Right renal pelvis (tissue), 4 donors: ENCODE results near the gene IFI27L2. TPM values are rescaled to one million over a fixed set of nuclear protein-coding genes. Genes with fewer than 3 reads are reported as not detected.

ENCODE experiments used
- DNase-seq, 4 donors: peaks; one replicate each; pipeline ENCODE4 v3.0.0-alpha.2; 2013; ENCODE audit warnings: low read depth in 4 of 4, low spot score in 3 of 4, missing footprints in 1 of 4
- polyA plus RNA-seq, 4 donors: library from polyadenylated mRNA; unstranded; fragments of 120-200 nt; gene quantifications; one replicate each; pipeline ENCODE4 v1.2.1, GENCODE V29; 2013; ENCODE audit not compliant: insufficient read length in 4 of 4

Gene IFI27L2
- polyA plus RNA-seq, 4 donors, result 21.2 to 31.1 (median 27.2) TPM

DNA sequence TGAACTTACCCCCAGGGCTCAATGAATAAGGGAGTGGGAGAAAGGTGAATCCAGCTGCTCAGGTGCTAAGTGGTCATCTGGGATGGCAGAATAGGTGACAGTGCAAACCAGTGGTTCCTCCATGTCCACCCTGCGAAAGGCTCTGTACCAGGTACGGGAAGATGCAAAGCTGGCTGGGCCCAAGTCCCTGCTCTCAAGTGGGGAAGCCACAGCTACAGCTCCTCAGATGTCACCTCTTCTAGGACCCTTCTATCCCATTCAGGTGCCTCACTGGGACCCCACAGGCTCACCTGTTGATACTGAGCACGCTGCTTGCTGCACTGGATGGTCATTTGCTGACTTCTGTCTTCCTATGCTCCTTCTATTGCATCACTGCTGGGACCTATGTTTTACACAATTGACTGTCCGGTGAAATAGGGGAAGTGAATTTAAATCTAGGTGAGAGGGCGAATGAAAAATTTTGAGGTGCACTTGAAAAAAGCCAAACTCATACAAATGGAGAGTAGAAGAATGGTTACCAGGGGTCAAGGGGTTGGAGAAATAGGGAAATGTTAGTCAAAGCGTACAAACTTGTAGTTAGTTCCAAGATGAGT, 24.4 kb upstream of the IFI27L2 start:
- DNase-seq, result no peak

DNA sequence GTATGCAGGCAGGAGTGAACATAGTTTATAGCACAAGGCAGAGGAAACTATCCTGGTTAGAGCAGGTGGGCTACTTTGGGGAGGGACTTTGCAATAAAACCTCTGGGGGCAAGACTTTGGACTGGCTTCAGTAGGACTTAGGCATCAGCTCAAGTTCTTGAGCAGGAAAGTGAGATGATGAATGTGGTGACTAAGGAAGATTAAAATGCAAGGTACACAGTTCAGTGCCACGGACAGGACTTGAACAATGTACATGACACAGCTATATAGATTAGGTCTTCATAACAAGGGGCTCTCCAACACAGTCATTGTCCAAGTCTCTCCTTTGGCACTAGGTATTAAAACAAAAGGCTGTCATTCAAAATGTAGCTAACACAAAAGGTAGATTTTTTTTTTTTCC, 23.3 kb upstream of the IFI27L2 start:
- no peak for DNase-seq

DNA sequence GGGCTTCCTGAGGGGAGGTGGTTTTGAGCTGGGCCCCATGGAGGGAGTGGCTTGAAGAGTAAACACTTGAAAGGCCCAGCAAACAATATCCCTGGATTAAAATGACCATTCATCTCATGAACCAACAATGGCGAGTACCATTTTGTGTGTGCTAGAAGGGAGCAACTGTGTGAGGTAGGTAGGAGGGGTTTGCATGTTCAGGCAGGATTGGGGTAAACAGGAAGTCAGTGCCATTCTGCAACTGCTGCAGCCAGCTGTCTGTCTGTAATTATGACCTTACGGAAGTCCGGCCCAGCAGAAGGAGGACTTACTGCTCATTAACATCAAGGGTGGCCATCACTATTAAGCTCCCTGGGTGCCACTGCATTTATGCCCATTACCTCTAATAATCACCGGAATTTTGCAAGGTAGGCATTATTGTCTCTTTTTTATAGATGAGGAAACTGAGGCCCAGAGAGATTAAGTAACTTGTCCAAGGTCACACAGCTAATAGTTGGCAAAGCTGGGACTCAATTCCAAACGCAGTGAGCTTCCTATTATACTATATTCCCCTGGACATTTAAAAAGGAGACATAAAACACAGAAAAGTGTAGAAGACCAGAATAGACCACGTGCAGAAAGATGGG, 16.6 kb upstream of the IFI27L2 start:
- no peak for DNase-seq

DNA sequence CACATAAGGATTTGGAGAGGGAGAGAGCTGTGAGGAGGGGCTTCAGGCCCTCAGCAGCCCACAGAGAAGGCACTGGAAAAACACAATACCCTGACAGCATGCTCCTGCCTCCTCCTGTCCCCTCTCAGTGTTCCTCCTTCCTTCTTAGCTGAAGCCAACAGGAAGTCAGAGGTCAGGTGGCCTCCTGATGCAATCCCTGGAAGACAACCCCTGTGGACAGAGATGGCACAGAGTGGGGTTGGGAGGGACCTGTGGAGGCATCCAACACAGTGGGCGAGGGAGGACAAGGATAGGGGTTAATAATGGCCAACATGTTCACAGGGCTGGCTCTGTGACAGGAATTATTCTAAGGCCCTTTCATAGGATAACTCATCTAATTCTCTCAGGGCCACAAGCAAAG, 15.4 kb upstream of the IFI27L2 start:
- no peak for DNase-seq

DNA sequence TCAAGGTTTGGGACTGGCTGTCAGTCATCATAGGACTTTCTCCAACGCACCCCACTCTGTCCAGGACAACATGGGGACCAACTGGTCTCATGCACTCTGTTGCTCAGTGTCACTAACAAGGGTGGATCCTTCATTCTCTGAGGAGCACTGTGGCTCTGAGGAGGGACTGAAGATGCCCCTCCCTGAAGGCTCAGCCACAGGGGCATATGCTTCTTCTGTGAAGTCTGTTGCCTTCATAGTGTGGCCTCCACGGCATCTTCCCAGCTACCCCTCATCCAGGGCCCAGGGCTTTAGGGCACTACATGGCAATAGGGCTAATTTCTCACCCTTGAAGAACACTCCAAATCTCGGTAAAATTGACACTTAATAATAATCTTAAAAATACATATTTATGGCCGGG, 14.3 kb upstream of the IFI27L2 start:
- DNase-seq, result no peak

DNA sequence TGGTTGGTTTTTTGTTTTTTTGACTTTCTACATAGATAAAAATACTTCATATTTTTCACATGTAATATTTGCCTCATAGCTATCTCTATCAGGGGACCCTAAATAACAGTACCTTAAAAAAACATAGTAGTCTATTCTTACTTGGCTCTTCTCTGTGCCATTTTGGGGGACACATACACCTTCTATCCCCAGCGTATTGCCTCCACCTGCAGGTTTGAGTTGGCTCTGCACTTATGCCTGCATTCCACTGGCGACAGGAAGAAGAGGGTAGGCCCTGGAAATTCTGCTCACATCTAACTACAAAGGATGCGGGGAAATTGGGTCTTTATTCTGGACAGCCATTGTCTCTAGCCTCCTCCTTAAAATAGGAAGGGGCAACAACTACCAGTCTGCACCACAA, 13.8 kb upstream of the IFI27L2 start:
- DNase-seq, result no peak

DNA sequence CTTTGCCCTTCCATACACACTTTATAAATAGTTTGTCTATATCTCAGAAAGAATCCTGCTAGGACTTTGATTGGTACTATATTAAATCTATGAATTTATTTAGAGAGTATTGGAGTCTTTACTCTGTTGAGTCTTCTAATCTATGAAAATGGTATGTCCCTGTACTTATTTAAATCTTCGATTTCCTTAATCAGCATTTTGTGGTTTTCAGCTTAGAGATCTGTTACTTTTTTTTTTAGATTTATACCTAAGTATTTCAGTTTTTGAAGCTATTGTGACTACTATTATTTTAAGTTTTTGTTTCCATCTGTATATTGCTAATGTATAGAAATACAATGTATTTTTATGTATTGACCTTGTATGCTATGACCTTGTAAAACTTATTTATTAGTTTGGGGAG, 13.4 kb upstream of the IFI27L2 start:
- no peak for DNase-seq

DNA sequence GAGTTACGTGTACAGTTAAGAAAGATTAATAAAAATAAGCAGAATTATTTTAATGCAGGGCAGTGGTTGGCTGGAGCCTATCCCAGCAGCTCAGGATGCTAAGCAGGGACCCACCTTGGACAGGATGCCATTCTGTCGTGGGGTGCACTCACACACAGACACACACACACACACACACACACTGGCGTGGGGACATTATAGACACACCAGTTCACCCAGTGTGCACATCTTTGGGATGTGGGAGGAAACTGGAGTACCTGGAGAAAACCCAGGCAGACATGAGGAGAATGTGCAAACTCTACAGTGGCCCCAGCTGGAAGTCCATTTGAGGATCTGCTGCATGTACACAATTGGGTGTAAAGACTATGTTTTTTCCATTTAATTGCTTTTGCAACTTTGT, 12.8 kb upstream of the IFI27L2 start:
- no peak for DNase-seq

DNA sequence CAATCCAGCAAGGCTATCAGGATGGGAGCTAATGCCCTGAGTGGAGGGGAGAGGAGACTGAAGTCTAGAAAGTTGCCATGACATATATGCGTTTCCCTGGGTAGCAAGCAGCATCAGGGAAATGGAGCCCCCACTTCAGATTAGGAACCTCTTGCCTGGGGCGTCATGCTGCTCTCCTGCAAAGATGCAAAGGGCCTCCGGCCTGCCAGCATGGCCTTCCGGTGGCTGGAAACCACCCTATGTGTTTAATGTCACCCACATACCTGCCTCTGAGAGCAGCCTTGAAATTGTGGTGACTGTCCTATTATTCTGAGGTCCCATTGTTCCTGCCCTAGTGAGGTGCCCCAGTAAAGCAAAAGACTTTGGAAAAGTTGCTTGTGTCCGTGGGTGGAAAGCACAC, 10.0 kb upstream of the IFI27L2 start:
- no peak for DNase-seq

DNA sequence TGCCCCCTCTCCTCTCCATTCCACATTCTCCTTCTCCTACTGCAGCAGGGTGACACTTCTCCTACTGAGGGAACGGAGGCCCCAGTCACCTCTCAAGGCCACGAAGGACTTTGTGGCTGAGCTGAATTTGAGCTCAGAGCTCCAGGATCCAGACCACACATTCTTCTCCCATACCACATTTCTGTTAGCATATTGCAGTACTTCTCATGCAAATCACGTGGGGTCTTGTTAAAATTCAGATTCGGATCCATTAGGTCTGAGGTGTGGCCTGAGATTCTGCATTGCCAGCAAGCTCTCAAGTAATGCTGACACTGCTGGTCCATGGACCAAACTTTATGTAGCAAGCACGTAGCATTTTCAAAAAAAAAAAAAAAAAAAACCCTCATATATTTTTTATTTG, 9.6 kb upstream of the IFI27L2 start:
- DNase-seq, result no peak

DNA sequence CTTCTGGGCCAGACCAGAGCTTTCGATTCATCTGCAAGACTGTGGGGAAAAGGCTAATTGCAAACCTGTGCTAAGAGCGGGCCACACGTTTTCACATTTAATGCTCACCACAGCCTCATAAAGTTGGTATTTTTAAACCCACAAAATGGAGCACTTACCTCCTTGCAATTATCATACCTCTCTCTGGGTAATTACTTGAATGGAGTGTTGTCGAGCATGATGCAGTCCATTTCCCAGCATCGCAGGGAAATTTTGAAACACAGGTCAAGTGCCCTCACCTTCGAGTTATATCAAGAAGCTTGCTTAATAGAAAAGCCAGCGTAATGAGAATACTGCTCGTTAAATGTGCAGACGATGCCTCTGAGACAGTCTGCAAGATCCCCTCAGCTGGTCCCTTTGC, 8.8 kb upstream of the IFI27L2 start:
- no peak for DNase-seq

DNA sequence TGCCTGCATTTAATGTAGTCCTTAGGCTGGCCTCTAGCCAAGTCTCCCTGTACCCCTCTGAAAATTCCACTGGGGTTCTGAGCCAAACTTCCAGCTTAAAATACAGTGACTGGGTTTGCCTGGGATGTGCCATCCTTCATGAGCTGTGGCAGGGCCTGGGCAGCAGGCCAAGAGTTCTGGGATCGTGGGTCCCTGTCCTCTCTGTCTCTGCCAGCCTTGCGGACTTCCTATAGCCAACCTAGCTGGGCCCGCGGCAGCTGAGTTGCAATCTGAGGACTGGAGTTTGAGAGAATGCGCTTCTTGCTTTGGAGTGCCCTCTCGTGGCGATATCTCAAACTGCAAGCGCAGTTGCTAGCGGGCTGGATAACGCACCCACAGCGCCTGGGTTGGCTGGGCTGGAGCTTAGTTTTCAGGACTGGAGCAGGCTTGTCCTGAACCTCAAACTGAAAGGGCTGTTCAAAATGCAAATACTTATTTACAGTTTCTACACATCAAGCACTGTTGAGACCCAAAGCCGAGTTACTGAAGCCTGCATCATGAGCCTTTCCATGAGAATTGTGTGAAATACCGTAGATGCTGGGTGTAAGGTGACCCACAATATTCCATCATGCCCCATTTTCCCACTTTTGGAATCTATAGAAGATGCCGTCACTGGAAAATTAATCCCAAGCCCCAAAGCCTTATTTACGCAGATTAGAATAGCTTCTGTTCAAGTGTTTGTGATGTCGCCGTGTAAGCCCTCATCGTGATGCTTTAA, 7.3 kb upstream of the IFI27L2 start:
- peak; percentile 51 to 70 (median 60) for DNase-seq

DNA sequence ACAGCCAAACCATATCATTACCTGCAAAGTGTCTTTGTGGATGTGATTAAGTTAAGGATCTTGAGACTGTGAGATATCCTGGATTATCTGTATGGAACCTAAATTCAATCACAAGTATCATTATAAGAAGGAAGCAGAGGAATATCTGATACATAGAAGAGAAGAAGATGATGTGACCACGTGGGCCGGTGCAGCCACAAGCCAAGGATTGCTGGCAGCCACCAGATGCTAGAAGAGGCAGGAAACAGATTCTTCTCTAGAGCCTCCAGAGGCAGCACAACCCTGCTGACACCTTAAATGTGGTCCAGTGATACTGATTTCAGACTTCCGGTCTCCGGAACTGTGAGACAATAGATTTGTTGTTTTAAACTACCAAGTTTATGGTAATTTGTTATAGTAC, 6.1 kb upstream of the IFI27L2 start:
- DNase-seq, result no peak

DNA sequence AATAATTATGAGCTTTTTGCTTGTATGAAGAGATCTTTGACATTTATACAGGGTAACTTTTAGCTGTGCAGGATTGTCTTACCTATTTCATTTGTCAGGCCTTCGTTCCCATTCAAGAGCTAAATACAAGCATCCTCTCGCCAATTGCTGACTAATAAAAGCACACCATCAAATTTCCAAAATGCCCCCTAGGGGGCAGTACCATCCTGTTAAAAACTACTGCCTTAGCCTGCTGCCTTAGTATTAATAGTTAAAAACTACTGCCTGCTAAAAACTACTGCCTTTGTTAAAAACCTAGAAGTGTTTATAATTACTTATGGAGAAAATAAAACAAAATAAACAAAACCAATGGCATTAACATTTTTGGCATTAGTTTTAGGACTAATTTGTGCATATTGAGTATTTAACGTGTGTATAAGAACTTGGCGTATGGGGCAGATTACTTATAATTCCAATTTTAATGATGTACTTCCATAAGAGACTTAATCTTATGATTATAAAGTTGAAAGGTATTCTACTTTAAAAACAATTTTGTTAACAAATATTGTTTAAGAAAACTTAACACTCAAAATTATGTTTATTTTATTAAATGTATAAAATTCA, 3.0 kb upstream of the IFI27L2 start:
- DNase-seq, result peak in 3 of 4 donors; percentile 45 to 53 (median 50)

DNA sequence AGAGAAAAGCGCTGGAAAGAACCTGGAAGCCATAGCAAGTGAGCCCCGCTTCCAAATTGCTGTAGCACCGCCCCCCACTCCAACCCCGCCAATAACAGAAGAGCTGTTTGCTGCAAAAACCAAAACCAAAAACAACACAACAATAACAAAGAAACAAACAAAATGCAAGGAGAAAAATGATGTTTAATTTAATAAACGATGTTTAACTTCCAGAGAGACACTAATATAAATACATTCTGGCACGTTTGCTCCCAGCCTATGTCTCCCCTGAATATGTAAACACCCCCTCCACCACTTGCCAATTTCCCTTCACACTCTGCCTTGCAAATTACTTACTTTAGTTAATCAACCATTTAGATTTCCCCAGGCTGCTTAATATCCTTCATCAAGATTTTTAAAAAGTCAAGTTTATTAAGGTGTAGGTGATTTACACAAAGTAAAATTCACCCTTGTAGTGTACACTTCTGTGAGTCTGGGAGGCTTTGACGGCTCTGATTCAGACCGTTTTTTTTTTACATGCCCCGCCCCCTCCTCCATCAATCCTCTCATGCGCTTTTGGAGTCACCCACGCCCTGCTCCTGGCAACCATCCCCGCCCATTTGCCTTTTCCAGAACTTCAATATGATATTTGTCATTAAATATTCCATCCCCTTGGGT, 482 bp upstream of the IFI27L2 start:
- DNase-seq, result peak in 2 of 4 donors; percentile 8 to 20

DNA sequence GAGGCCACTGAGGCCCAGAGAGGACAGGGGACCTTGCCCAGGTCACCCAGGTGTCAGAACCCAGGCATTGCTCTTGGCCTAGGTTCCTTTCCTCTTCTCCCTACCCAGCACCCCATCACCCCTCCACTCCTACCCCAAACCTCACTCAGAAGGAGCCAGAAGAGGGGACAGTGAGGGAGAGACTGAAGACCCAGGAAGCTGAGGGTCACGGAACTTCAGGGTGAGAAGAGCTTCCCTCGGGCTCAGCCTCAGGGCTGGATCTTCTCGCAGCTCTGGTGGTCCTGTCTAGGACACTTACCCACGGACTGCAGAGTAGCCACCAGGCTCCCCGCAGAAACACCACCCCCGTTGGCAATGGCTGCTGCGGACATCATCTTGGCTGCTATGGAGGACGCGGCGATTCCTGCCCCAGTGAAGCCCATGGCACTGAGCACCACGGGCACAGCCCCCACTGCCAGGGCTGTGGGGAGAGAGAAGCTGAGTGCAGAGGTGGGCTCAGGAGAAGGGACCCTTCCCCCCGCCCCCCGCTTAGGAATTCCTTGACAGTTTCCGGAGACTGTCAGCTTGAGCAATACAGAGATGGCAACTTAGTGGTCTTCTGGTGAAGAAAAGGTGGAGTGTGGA, 1.1 kb downstream of the IFI27L2 start:
- DNase-seq, result no peak

DNA sequence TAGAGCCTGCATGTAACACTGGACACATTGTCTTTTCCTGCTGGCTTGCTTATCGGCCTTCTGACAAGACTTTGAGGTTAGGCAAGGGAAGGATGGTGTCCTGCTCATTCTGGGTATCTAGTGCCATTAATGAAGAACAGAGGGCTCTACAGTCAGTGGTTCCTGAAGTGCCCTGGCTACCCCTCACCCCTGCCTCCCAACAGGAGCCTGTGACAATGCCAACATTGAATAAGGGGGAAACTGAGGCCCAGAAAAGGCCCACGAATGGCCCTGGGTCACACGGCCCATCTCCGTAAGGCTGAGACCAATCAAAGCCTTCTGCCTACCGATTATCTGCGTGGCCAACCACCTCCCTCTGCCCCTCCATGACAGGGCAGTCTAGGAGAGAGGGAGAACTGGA, 2.1 kb downstream of the IFI27L2 start:
- DNase-seq, result no peak

DNA sequence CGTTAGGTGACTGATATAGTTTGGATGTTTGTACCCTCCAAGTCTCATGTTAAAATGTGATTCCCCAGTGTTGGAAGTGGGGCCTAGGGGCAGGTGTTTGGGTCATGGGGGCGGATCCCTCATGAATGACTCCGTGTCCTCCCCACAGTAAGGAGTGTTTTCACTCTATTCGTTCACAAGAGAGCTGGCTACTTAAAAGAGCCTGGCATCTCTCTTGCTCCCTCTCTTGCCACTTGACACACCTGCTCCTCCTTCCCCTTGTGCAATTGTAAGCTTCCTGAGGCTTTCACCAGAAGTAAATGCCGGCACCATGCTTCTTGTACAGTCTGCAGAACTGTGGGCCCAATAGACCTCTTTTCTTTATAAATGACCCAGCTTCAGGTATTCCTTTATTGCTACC, 2.6 kb downstream of the IFI27L2 start:
- no peak for DNase-seq

DNA sequence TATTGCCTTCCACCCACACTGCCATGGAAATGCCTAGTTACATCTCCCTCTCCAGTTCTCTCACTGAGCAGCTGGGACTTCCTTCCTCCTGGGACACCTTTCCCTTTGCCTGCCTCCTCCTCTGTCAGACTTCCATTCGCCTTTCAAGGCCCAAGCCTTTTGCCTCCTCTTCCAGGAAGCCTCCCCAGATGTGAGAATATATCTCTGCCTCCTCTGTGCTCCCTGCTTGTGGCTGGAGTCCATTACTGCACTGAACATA, 3.1 kb downstream of the IFI27L2 start:
- DNase-seq, result no peak

DNA sequence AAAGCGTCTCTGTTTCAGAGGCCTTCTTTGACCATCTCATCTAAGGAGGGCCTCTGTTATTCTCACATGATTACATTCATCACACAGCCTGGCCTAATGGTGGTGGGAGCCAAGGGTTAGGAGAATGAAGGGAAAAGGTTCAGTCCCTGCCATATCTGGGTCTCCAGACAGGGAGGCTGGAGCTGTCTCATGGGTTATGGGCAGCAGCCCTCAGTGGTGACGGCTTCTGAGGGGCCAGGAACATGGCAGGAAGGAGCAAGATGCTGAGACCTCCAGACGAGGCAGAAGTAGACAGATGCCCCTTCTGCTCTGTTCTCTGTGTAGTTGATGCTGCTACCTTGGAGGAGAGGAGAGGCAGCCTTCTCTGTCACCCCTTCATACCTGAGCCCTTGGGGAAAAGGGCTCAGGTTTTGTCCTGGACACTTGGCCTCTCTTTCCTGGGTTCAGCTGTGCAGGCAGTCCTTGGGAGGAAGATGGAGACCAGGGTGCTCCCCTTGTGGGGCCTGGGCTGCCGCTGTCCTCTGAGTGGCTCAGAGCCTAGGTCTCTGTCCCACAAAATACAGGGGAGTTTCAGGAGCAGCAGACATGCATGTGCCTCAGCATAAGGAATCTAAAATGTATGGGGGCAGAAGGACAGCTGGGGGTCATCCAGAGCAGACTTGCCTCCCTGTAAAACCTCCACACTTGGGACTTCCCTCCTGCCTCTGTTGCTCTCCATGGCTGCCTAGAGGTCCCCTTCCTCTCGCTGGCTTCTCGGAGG, 3.6 kb downstream of the IFI27L2 start:
- DNase-seq, result no peak
